Muscle of leg (tissue), 16 donors: ENCODE data around the gene FYB1. TPM values are rescaled to one million over a fixed set of nuclear protein-coding genes. Genes with fewer than 3 reads are reported as not detected.

Experiments used
- DNase-seq: peaks from one replicate; pipeline ENCODE4 v3.0.0; 2013
- H3K27ac ChIP-seq: one replicate; pipeline ENCODE4 v1.5.1; 2013; ENCODE audit warnings: mild to moderate bottlenecking, low read length, control low read depth
- H3K27me3 ChIP-seq: one replicate; pipeline ENCODE4 v1.6.1; 2013; ENCODE audit warnings: low read length; ENCODE audit not compliant: control insufficient read depth, insufficient read depth
- H3K36me3 ChIP-seq: one replicate; pipeline ENCODE4 v1.6.1; 2013; ENCODE audit warnings: low read length; ENCODE audit not compliant: control insufficient read depth, insufficient read depth
- H3K4me1 ChIP-seq: one replicate; pipeline ENCODE4 v1.6.1; 2013; ENCODE audit warnings: low read length; ENCODE audit not compliant: control insufficient read depth, insufficient read depth
- H3K4me3 ChIP-seq: one replicate; pipeline ENCODE4 v1.5.1; 2013; ENCODE audit warnings: low read length, control low read depth
- H3K9me3 ChIP-seq: replicated peaks from 2 replicates; pipeline ENCODE4 v1.6.1; 2013; ENCODE audit warnings: low read depth, low read length; ENCODE audit not compliant: control insufficient read depth
- WGBS: methylation state at CpG from one replicate; pipeline ENCODE4 v1.1.5; 2013; ENCODE audit warnings: missing lambda C conversion rate; ENCODE audit not compliant: insufficient coverage; 5-methylcytosine and 5-hydroxymethylcytosine counted together
- long read RNA-seq, 11 donors: transcript quantifications; one replicate each; lab custom pipeline, GENCODE V29; 2026
- polyA plus RNA-seq, 8 donors: library from polyadenylated mRNA; unstranded; fragments of 120-200 nt; gene quantifications; one replicate each; pipeline versions ENCODE4 v1.2.1 to v1.2.3, GENCODE V29; 2013; ENCODE audit warnings: inconsistent platforms in 1 of 8, low replicate concordance in 1 of 8; ENCODE audit not compliant: insufficient read length in 8 of 8, insufficient read depth in 1 of 8
- total RNA-seq: library from RNA; stranded (reverse); fragments of 120-200 nt; gene quantifications from one replicate; pipeline ENCODE4 v1.2.4, GENCODE V29; 2013

FYB1 gene
- 1.9 TPM for total RNA-seq
- polyA plus RNA-seq, result 1 to 10 TPM; 1.4 to 3.0 (median 1.8) TPM
- long read RNA-seq, donor 1, result 0 reads
- long read RNA-seq, donor 2, result 0 reads
- long read RNA-seq, donor 3, result 0 reads
- long read RNA-seq, donor 4, result 0 reads
- long read RNA-seq, donor 5, result 0 reads
- long read RNA-seq, donor 6, result 0 reads
- long read RNA-seq, donor 7, result 0 reads
- long read RNA-seq, donor 8, partial matches to known transcripts, result 0 of 1 reads
- long read RNA-seq, donor 8, other reads (novel, unspliced or antisense), result 0 of 1 reads
- long read RNA-seq, donor 9, result 0 reads
- long read RNA-seq, donor 10, result 0 reads
- long read RNA-seq, donor 11, result 0 reads

- H3K4me3 ChIP-seq, result no peak within 1 kb of the TSS
- H3K27ac ChIP-seq, result peak within 1 kb of the TSS; percentile 63
- peaks cover 10% of the 10 kb centered on the region for H3K4me1 ChIP-seq
- no peaks in the 10 kb centered on the region for H3K27me3 ChIP-seq
- H3K9me3 ChIP-seq, result no peaks in the 10 kb centered on the region
- peak; percentile 83 for DNase-seq
- H3K36me3 ChIP-seq, result no peaks in the 10 kb centered on the region
- 34% methylated on average over 2 of the region's 4 CpGs for WGBS
These were observed at the start of gene FYB1 for GRCh38 chr5:39219437-39219836. Gene FYB1 (minus strand): TSS chr5:39219563. CDS start chr5:39202960, 16,603 bp downstream.

- no peaks in the 10 kb centered on the region for H3K36me3 ChIP-seq
- H3K27me3 ChIP-seq, result no peaks in the 10 kb centered on the region
- no CpG with 5 or more reads among the region's 2 CpGs for WGBS
- no peak overlapping the region for H3K4me3 ChIP-seq
- no peaks in the 10 kb centered on the region for H3K9me3 ChIP-seq
- H3K27ac ChIP-seq, result no peak overlapping the region
- no peaks in the 10 kb centered on the region for H3K4me1 ChIP-seq
- no peak for DNase-seq
These were observed 47.8 kb upstream of the FYB1 start for GRCh38 chr5:39267186-39267585.

GRCh38 chr5:39266442-39266841 is 47.1 kb upstream of the FYB1 start:
- WGBS, result no CpG with 5 or more reads among the region's 2 CpGs
- H3K4me1 ChIP-seq, result no peaks in the 10 kb centered on the region

GRCh38 chr5:39264528-39264927 is 45.2 kb upstream of the FYB1 start:
- Histone ChIP-seq H3K36me3 (no peaks in the 10 kb centered on the region), H3K4me1 (no peaks in the 10 kb centered on the region), H3K27me3 (no peaks in the 10 kb centered on the region), H3K27ac (no peak overlapping the region), H3K9me3 (no peaks in the 10 kb centered on the region), H3K4me3 (no peak overlapping the region)
- DNase-seq, result no peak
- no CpG with 5 or more reads among the region's 1 CpG for WGBS

More at GRCh38 chr5:39266442-39266841, 47.1 kb upstream of the FYB1 start:
- Histone ChIP-seq H3K9me3 (no peaks in the 10 kb centered on the region), H3K4me3 (no peak overlapping the region), H3K27ac (no peak overlapping the region), H3K36me3 (no peaks in the 10 kb centered on the region), H3K27me3 (no peaks in the 10 kb centered on the region)
- DNase-seq, result no peak

- Histone ChIP-seq H3K27me3 (no peaks in the 10 kb centered on the region), H3K4me3 (no peak overlapping the region), H3K9me3 (no peaks in the 10 kb centered on the region), H3K36me3 (no peaks in the 10 kb centered on the region), H3K4me1 (no peaks in the 10 kb centered on the region), H3K27ac (no peak overlapping the region)
- 100% methylated on average over 2 of the region's 2 CpGs for WGBS
- no peak for DNase-seq
These were observed 43.6 kb upstream of the FYB1 start for GRCh38 chr5:39262981-39263380.

GRCh38 chr5:39260095-39260494 is 40.7 kb upstream of the FYB1 start:
- no peaks in the 10 kb centered on the region for H3K4me1 ChIP-seq
- DNase-seq, result no peak
- H3K27ac ChIP-seq, result no peak overlapping the region
- H3K4me3 ChIP-seq, result no peak overlapping the region
- no peaks in the 10 kb centered on the region for H3K9me3 ChIP-seq
- H3K27me3 ChIP-seq, result no peaks in the 10 kb centered on the region
- H3K36me3 ChIP-seq, result no peaks in the 10 kb centered on the region

GRCh38 chr5:39257554-39257953 is 38.2 kb upstream of the FYB1 start:
- Histone ChIP-seq H3K36me3 (no peaks in the 10 kb centered on the region), H3K4me3 (no peak overlapping the region), H3K27me3 (no peaks in the 10 kb centered on the region), H3K9me3 (no peaks in the 10 kb centered on the region), H3K27ac (no peak overlapping the region), H3K4me1 (no peaks in the 10 kb centered on the region)
- no peak for DNase-seq
- 83% methylated on average over 1 of the region's 3 CpGs for WGBS

GRCh38 chr5:39256477-39257235 is 37.3 kb upstream of the FYB1 start:
- Histone ChIP-seq H3K4me3 (no peak overlapping the region), H3K27me3 (no peaks in the 10 kb centered on the region), H3K9me3 (no peaks in the 10 kb centered on the region), H3K36me3 (no peaks in the 10 kb centered on the region), H3K4me1 (no peaks in the 10 kb centered on the region), H3K27ac (no peak overlapping the region)
- WGBS, result no CpG with 5 or more reads among the region's 4 CpGs
- DNase-seq, result peak; percentile 75

- no peaks in the 10 kb centered on the region for H3K4me1 ChIP-seq
- H3K4me3 ChIP-seq, result no peak overlapping the region
- no peaks in the 10 kb centered on the region for H3K27me3 ChIP-seq
- H3K27ac ChIP-seq, result no peak overlapping the region
- H3K36me3 ChIP-seq, result no peaks in the 10 kb centered on the region
- DNase-seq, result no peak
- 91% methylated on average over 1 of the region's 2 CpGs for WGBS
- no peaks in the 10 kb centered on the region for H3K9me3 ChIP-seq
These were observed 36.0 kb upstream of the FYB1 start for GRCh38 chr5:39255406-39255805.

- Histone ChIP-seq H3K36me3 (no peaks in the 10 kb centered on the region), H3K27me3 (no peaks in the 10 kb centered on the region), H3K4me3 (no peak overlapping the region), H3K27ac (no peak overlapping the region), H3K4me1 (no peaks in the 10 kb centered on the region), H3K9me3 (no peaks in the 10 kb centered on the region)
- DNase-seq, result peak; percentile 76
These were observed 35.3 kb upstream of the FYB1 start for GRCh38 chr5:39254671-39255070.
